ENCODE measurements around the gene TNRC18.

TNRC18 gene

GRCh38 chr7:5406957-5407945, 16.4 kb downstream of the TNRC18 start:
- TF ChIP-seq CEBPB (IDR thresholded peaks at IDR 0.05) (no peak), TEAD4 (IDR thresholded peaks at IDR 0.05) (no peak), REST (IDR thresholded peaks at IDR 0.05; ENCODE audit: low read depth) (no peak), CREB1 (IDR thresholded peaks at IDR 0.05; ENCODE audit: low read depth) (no peak), USF1 (IDR thresholded peaks at IDR 0.05) (no peak), TAF1 (IDR thresholded peaks at IDR 0.05; ENCODE audit: low read depth) (no peak)

- no peak for TF ChIP-seq MAX (IDR thresholded peaks at IDR 0.05)
- TF ChIP-seq RAD21 (IDR thresholded peaks at IDR 0.05; ENCODE audit: low read depth), result no peak
- no peak for TF ChIP-seq CEBPB (IDR thresholded peaks at IDR 0.05)
Observed at GRCh38 chr7:5404421-5404826, 19.2 kb downstream of the TNRC18 start.

- no peak for TF ChIP-seq NFIC (IDR thresholded peaks at IDR 0.05)
- no peak for TF ChIP-seq REST (IDR thresholded peaks at IDR 0.05; ENCODE audit: low read depth)
- no peak for TF ChIP-seq EP300 (IDR thresholded peaks at IDR 0.05; ENCODE audit: borderline replicate concordance)
- TF ChIP-seq MAX (IDR thresholded peaks at IDR 0.05), result no peak
- TF ChIP-seq CEBPB (IDR thresholded peaks at IDR 0.05), result no peak
- no peak for TF ChIP-seq ZBTB7A (IDR thresholded peaks at IDR 0.05; ENCODE audit: low read depth)
- no peak for TF ChIP-seq TAF1 (IDR thresholded peaks at IDR 0.05; ENCODE audit: low read depth)
- TF ChIP-seq YY1 (IDR thresholded peaks at IDR 0.05; ENCODE audit: low read depth), result no peak
- no peak for TF ChIP-seq TEAD4 (IDR thresholded peaks at IDR 0.05)
- no peak for TF ChIP-seq TCF12 (IDR thresholded peaks at IDR 0.05; ENCODE audit: low read depth)
- no peak for TF ChIP-seq RAD21 (IDR thresholded peaks at IDR 0.05; ENCODE audit: low read depth)
Observed at GRCh38 chr7:5403442-5403841, 20.2 kb downstream of the TNRC18 start.

- TF ChIP-seq REST (IDR thresholded peaks at IDR 0.05; ENCODE audit: low read depth) (no peak), TAF1 (IDR thresholded peaks at IDR 0.05; ENCODE audit: low read depth) (no peak), USF1 (IDR thresholded peaks at IDR 0.05) (no peak), MAX (IDR thresholded peaks at IDR 0.05) (no peak), NFIC (IDR thresholded peaks at IDR 0.05) (no peak), EGR1 (IDR thresholded peaks at IDR 0.05) (no peak), RAD21 (IDR thresholded peaks at IDR 0.05; ENCODE audit: low read depth) (no peak), CREB1 (IDR thresholded peaks at IDR 0.05; ENCODE audit: low read depth) (no peak), TEAD4 (IDR thresholded peaks at IDR 0.05) (no peak), CEBPB (IDR thresholded peaks at IDR 0.05) (no peak)
Observed at GRCh38 chr7:5397736-5398135, 25.9 kb downstream of the TNRC18 start.

All from Ishikawa (cell line).